HCT116 (cell line): ENCODE results near the gene GPN1. TPM values are rescaled to one million over a fixed set of nuclear protein-coding genes. Genes with fewer than 3 reads are reported as not detected.
"Not testable (repeated sequence)": the region's sequence is repeated elsewhere in the genome, so short reads cannot be mapped to it uniquely, and the experiment has no call there.

Experiments used
- ATAC-seq: fragments of 200-7000 bp; cut with Tn5 transposase; 2 replicates; pipeline ENCODE4 v1.9.1; 2020; ENCODE audit warnings: mild to moderate bottlenecking, moderate library complexity
- BruUV-seq: library from RNA; stranded (reverse); fragments of 400-500 nt; replicated peaks from 2 replicates; lab custom pipeline; 2021; lab: Mats Ljungman, UMichigan
- CTCF ChIA-PET: fragments of 300-600 bp; sonication (Branson Sonifier 250); formaldehyde crosslinking; loops from one replicate; lab custom pipeline; 2021; ENCODE audit warnings: antibody characterized with exemption; lab: Charles Lee
- POLR2A ChIA-PET: fragments of 300-600, 350-600 bp; sonication (Branson Sonifier 250); formaldehyde crosslinking; loops from one replicate; lab custom pipeline; 2021; ENCODE audit warnings: antibody characterized with exemption; lab: Charles Lee
- RAD21 ChIA-PET, 2 experiments: fragments of 300-600 bp; sonication (Branson Sonifier 250); formaldehyde crosslinking; loops; one replicate each; lab custom pipeline; 2023; ENCODE audit warnings: low total read pairs in 2 of 2; ENCODE audit not compliant: uncharacterized antibody in 2 of 2, unreplicated experiment in 2 of 2, low non-redundant PET in 1 of 2; lab: Charles Lee
- DNase-seq: peaks from one replicate; pipeline ENCODE4 v3.0.0-alpha.2; 2010; ENCODE audit warnings: low read depth, low spot score
- H2AFZ ChIP-seq: fragments of 200-600 bp; shearing (Covaris generic), sonication (generic); 2 replicates; pipeline ENCODE4 v1.6.1; 2017; ENCODE audit warnings: low read depth, mixed run types, mixed read lengths, antibody characterized with exemption, low read length; ENCODE audit not compliant: poor library complexity, severe bottlenecking
- H3K27ac ChIP-seq: 2 replicates; pipeline ENCODE4 v1.5.1; 2012; ENCODE audit warnings: low read depth, low read length
- H3K27me3 ChIP-seq: fragments of 200-600 bp; sonication (generic); 2 replicates; pipeline ENCODE4 v1.6.1; 2016; ENCODE audit warnings: mixed run types, low read length, mixed read lengths; ENCODE audit not compliant: insufficient read depth
- H3K36me3 ChIP-seq, 2 experiments: fragments of 200-500 bp in 1 of 2; fragments of 200-600 bp in 1 of 2; sonication (Bioruptor generic) in 1 of 2; sonication (generic) in 1 of 2; 2 replicates each; pipeline versions ENCODE4 v1.5.1 to v1.6.1; 2014 to 2016; ENCODE audit warnings: low read length in 2 of 2, inconsistent platforms in 1 of 2, mixed read lengths in 1 of 2, mixed run types in 1 of 2; ENCODE audit not compliant: insufficient read depth in 2 of 2, control insufficient read depth in 1 of 2
- H3K4me1 ChIP-seq, 2 experiments: fragments of 200-600 bp in 1 of 2; sonication (generic) in 1 of 2; 2 replicates each; pipeline versions ENCODE4 v1.5.1 to v1.6.1; 2012 to 2017; ENCODE audit warnings: low read length in 2 of 2, inconsistent platforms in 1 of 2, mild to moderate bottlenecking in 1 of 2, mixed read lengths in 1 of 2, mixed run types in 1 of 2, moderate library complexity in 1 of 2; ENCODE audit not compliant: insufficient read depth in 2 of 2, control insufficient read depth in 1 of 2
- H3K4me2 ChIP-seq: fragments of 200-600 bp; sonication (generic); 2 replicates; pipeline ENCODE4 v1.6.1; 2017; ENCODE audit warnings: mixed run types, low read length, mixed read lengths
- H3K4me3 ChIP-seq, 2 experiments: fragments of 200-600 bp in 1 of 2; sonication (generic) in 1 of 2; replicated peaks in 1 of 2; 2 replicates each; pipeline ENCODE4 v1.5.1; 2011 to 2016; ENCODE audit warnings: low read length in 2 of 2, control low read depth in 1 of 2, low read depth in 1 of 2, mild to moderate bottlenecking in 1 of 2, mixed read lengths in 1 of 2, mixed run types in 1 of 2
- H3K79me2 ChIP-seq: fragments of 200-600 bp; sonication (generic); 2 replicates; pipeline ENCODE4 v1.6.1; 2017; ENCODE audit warnings: mild to moderate bottlenecking, mixed run types, low read length, moderate library complexity, mixed read lengths; ENCODE audit not compliant: insufficient read depth
- H3K9ac ChIP-seq: fragments of 200-600 bp; sonication (generic); 2 replicates; pipeline ENCODE4 v1.6.1; 2016; ENCODE audit warnings: low read length, mixed read lengths
- H3K9me2 ChIP-seq: fragments of 200-600 bp; sonication (generic), shearing (Covaris generic); 2 replicates; pipeline ENCODE4 v1.6.1; 2017; ENCODE audit warnings: mixed run types, mild to moderate bottlenecking, moderate library complexity; ENCODE audit not compliant: insufficient read depth
- H3K9me3 ChIP-seq, 2 experiments: fragments of 200-500 bp in 1 of 2; fragments of 200-600 bp in 1 of 2; sonication (Bioruptor generic) in 1 of 2; sonication (generic) in 1 of 2; 2 replicates each; pipeline ENCODE4 v1.6.1; 2014 to 2017; ENCODE audit warnings: low read length in 2 of 2, mixed read lengths in 2 of 2, inconsistent platforms in 1 of 2, low read depth in 1 of 2, mild to moderate bottlenecking in 1 of 2, mixed run types in 1 of 2, moderate library complexity in 1 of 2; ENCODE audit not compliant: control insufficient read depth in 1 of 2, insufficient read depth in 1 of 2
- H4K20me1 ChIP-seq: fragments of 200-600 bp; sonication (generic), shearing (Covaris generic); 2 replicates; pipeline ENCODE4 v1.6.1; 2017; ENCODE audit warnings: mixed run types, mild to moderate bottlenecking, moderate library complexity; ENCODE audit not compliant: insufficient read depth
- CEBPB ChIP-seq: IDR thresholded peaks from 2 replicates; pipeline ENCODE4 v1.6.1; 2012; ENCODE audit warnings: low read depth
- ELF1 ChIP-seq: IDR thresholded peaks from 2 replicates; pipeline ENCODE4 v1.6.1; 2012; ENCODE audit warnings: low read depth, borderline replicate concordance
- FOSL1 ChIP-seq: IDR thresholded peaks from 2 replicates; pipeline ENCODE4 v1.6.1; 2012; ENCODE audit warnings: low read depth
- RAD21 ChIP-seq: IDR thresholded peaks from 2 replicates; pipeline ENCODE4 v1.6.1; 2012; ENCODE audit warnings: low read depth, mild to moderate bottlenecking
- TCF7L2 ChIP-seq: IDR thresholded peaks from 2 replicates; pipeline ENCODE4 v1.7.0; 2011; ENCODE audit warnings: borderline replicate concordance, inconsistent platforms; ENCODE audit not compliant: insufficient read depth, insufficient read length; ENCODE audit errors: extremely low read depth
- YY1 ChIP-seq: IDR thresholded peaks from 2 replicates; pipeline ENCODE4 v1.6.1; 2011; ENCODE audit warnings: low read length, low read depth, moderate library complexity, mild to moderate bottlenecking; ENCODE audit not compliant: insufficient replicate concordance; ENCODE audit errors: extremely low read depth
- ZBTB33 ChIP-seq: IDR thresholded peaks from 2 replicates; pipeline ENCODE4 v1.6.1; 2011; ENCODE audit warnings: mild to moderate bottlenecking, low read length, moderate library complexity; ENCODE audit not compliant: insufficient replicate concordance; ENCODE audit errors: extremely low read depth
- ZFX ChIP-seq: fragments of 450-650 bp; IDR thresholded peaks from 2 replicates; pipeline ENCODE4 v1.6.1; 2017
- ZNF274 ChIP-seq: fragments of 200-500 bp; sonication (Bioruptor generic); IDR thresholded peaks from 2 replicates; pipeline ENCODE4 v1.6.1; 2014; ENCODE audit warnings: mild to moderate bottlenecking, low read depth, low read length, inconsistent platforms
- intact Hi-C: fragments of 100-400 bp; cut with micrococcal nuclease; formaldehyde crosslinking; loops from 2 replicates; pipeline ENCODE4 v1.10.0; 2022
- total RNA-seq: library from RNA; stranded (reverse); gene quantifications from one replicate; pipeline ENCODE4 v1.2.1, GENCODE V29; 2021; ENCODE audit not compliant: unreplicated experiment

Gene GPN1
- total RNA-seq, 1 experiment from 2014 or later, result 34.3 TPM

GRCh38 chr2:27622921-27623384, 5.9 kb upstream of the GPN1 start:
- Histone ChIP-seq H3K36me3 (peaks cover 35 to 36% of the 10 kb centered on the region in 2 experiments; a peak in 3 of 4 replicates), H3K27me3 (no peaks in the 10 kb centered on the region), H3K9ac (no peak overlapping the region), H3K9me3 (no peaks in the 10 kb centered on the region), H2AFZ (no peak overlapping the region), H3K4me1 (peaks cover 3 to 18% of the 10 kb centered on the region in 2 experiments), H4K20me1 (no peaks in the 10 kb centered on the region), H3K9me2 (no peaks in the 10 kb centered on the region), H3K4me3 (no peak overlapping the region), H3K4me2 (no peak overlapping the region), H3K27ac (no peak overlapping the region), H3K79me2 (no peaks in the 10 kb centered on the region)
- no TSS peak for BruUV-seq
- TF ChIP-seq ZNF274, result no peak
- intact Hi-C loops, result loop anchor here (10.0 kb wide), 1 partner anchor 178 kb away; the partner anchor contains the start of gene KRTCAP3
- ChIA-PET RAD21 (no interaction called here), CTCF (no interaction called here), POLR2A (no interaction called here)
- ATAC-seq (no peak), DNase-seq (no peak)

GRCh38 chr2:27624943-27625342, 3.9 kb upstream of the GPN1 start:
- ATAC-seq (no peak), DNase-seq (no peak)
- H3K4me2 ChIP-seq, result no peak overlapping the region
- peaks cover 9 to 29% of the 10 kb centered on the region in 2 experiments for H3K4me1 ChIP-seq
- no peak overlapping the region for H3K27ac ChIP-seq
- no peaks in the 10 kb centered on the region for H3K9me3 ChIP-seq
- ChIA-PET POLR2A (no interaction called here), RAD21 (no interaction called here), CTCF (no interaction called here)
- BruUV-seq, result no TSS peak
- TF ChIP-seq RAD21, result no peak
- TF ChIP-seq ZBTB33, result no peak
- no peak for TF ChIP-seq CEBPB
- TF ChIP-seq ZFX, result no peak
- no peak for TF ChIP-seq ELF1
- TF ChIP-seq FOSL1, result no peak
- no peak for TF ChIP-seq YY1
- no peak for TF ChIP-seq TCF7L2
- H3K4me3 ChIP-seq, result no peak overlapping the region
- peaks cover 11% of the 10 kb centered on the region for H3K79me2 ChIP-seq
- no peaks in the 10 kb centered on the region for H3K9me2 ChIP-seq
- H4K20me1 ChIP-seq, result no peaks in the 10 kb centered on the region
- H3K27me3 ChIP-seq, result no peaks in the 10 kb centered on the region
- no peak overlapping the region for H3K9ac ChIP-seq
- H2AFZ ChIP-seq, result no peak overlapping the region
- intact Hi-C loops, result loop anchor here (10.0 kb wide), 1 partner anchor 180 kb away; the partner anchor contains the start of gene KRTCAP3
- H3K36me3 ChIP-seq, result peaks cover 23 to 32% of the 10 kb centered on the region in 2 experiments; a peak in 3 of 4 replicates

GRCh38 chr2:27626323-27626722, 2.5 kb upstream of the GPN1 start:
- H3K79me2 ChIP-seq, result peaks cover 14% of the 10 kb centered on the region
- DNase-seq, CTCF ChIA-PET, H3K27ac ChIP-seq, H3K9ac ChIP-seq, H3K9me2 ChIP-seq, ATAC-seq, H3K9me3 ChIP-seq, RAD21 ChIA-PET, BruUV-seq, POLR2A ChIA-PET, H2AFZ ChIP-seq, H3K4me2 ChIP-seq, H4K20me1 ChIP-seq, H3K4me3 ChIP-seq, H3K27me3 ChIP-seq: not testable (repeated sequence)
- peaks cover 20 to 24% of the 10 kb centered on the region in 2 experiments; a peak in 3 of 4 replicates for H3K36me3 ChIP-seq
- intact Hi-C loops, result loop anchor here (10.0 kb wide), 1 partner anchor 182 kb away; the partner anchor contains the start of gene KRTCAP3
- peaks cover 9 to 30% of the 10 kb centered on the region in 2 experiments for H3K4me1 ChIP-seq
